HepG2 (cell line): Measurements from ENCODE around the gene KRT40. TPM values are rescaled to one million over a fixed set of nuclear protein-coding genes. Genes with fewer than 3 reads are reported as not detected.
A peak's percentile ranks its signal among the peaks of the same experiment; 100 is the strongest.

Experiments used
- ATAC-seq: fragments of 200-7000 bp; cut with Tn5 transposase; 3 replicates; pipeline ENCODE4 v1.9.1; 2020; ENCODE audit warnings: mild to moderate bottlenecking, moderate library complexity
- BruUV-seq: library from RNA; stranded (reverse); fragments of 400-500 nt; replicated peaks from 2 replicates; lab custom pipeline; 2021; lab: Mats Ljungman, UMichigan
- CTCF ChIA-PET: fragments of 300-600 bp; formaldehyde crosslinking; extraction: SDS; loops from one replicate; lab custom pipeline; 2021; ENCODE audit warnings: low total read pairs, inconsistent platforms, low intra/inter-chr PET ratio; lab: Yijun Ruan, JAX
- POLR2A ChIA-PET: fragments of 350-600 bp; sonication (Branson Sonifier 250); formaldehyde crosslinking; loops from one replicate; lab custom pipeline; 2020; ENCODE audit warnings: antibody characterized with exemption, inconsistent platforms; lab: Yijun Ruan, JAX
- DNase-seq: peaks from one replicate; pipeline ENCODE4 v3.0.0-alpha.2; 2015; ENCODE audit warnings: low spot score
- FAIRE-seq: peaks from 3 replicates; lab custom pipeline; 2011; peaks lifted over from hg19 to GRCh38; lab: Jason Lieb, UNC
- H2AFZ ChIP-seq: one replicate; pipeline ENCODE4 v1.6.1; 2011; ENCODE audit warnings: low read length, inconsistent platforms
- H3K27ac ChIP-seq: fragments of 300-600 bp; 3 replicates; pipeline ENCODE4 v1.8.0; 2011; ENCODE audit warnings: mixed run types, mild to moderate bottlenecking, mixed read lengths, low read length, inconsistent platforms; ENCODE audit not compliant: insufficient read depth; ENCODE audit errors: extremely low read length
- H3K27me3 ChIP-seq, 2 experiments: fragments of 200-600 bp in 1 of 2; 2 replicates in 1 of 2; 3 replicates in 1 of 2; pipeline versions ENCODE4 v1.6.0 to v1.8.0; 2011; ENCODE audit warnings: low read length in 2 of 2, mild to moderate bottlenecking in 2 of 2, moderate library complexity in 2 of 2, inconsistent platforms in 1 of 2; ENCODE audit not compliant: insufficient read depth in 2 of 2, control insufficient read depth in 1 of 2
- H3K36me3 ChIP-seq, 2 experiments: fragments of 200-600 bp in 1 of 2; replicated peaks in 1 of 2; 2 replicates in 1 of 2; 3 replicates in 1 of 2; pipeline versions ENCODE4 v1.5.1 to v1.8.0; 2011; ENCODE audit warnings: low read length in 2 of 2, inconsistent platforms in 1 of 2; ENCODE audit not compliant: insufficient read depth in 2 of 2, control insufficient read depth in 1 of 2
- H3K4me1 ChIP-seq: 2 replicates; pipeline ENCODE4 v1.5.1; 2012; ENCODE audit warnings: low read length, inconsistent platforms; ENCODE audit not compliant: insufficient read depth
- H3K4me2 ChIP-seq: 2 replicates; pipeline ENCODE4 v1.6.0; 2011; ENCODE audit warnings: low read depth, low read length, inconsistent platforms
- H3K4me3 ChIP-seq, 3 experiments: fragments of 200-600 bp in 1 of 3; sonication (generic), shearing (Covaris generic) in 1 of 3; replicated peaks in 1 of 3; 2 replicates each; pipeline ENCODE4 v1.5.1; 2011 to 2016; ENCODE audit warnings: low read length in 3 of 3, inconsistent platforms in 2 of 3, low read depth in 2 of 3, mild to moderate bottlenecking in 2 of 3, control low read depth in 1 of 3, mixed read lengths in 1 of 3; ENCODE audit not compliant: insufficient read depth in 1 of 3
- H3K79me2 ChIP-seq: one replicate; pipeline ENCODE4 v1.6.1; 2011; ENCODE audit warnings: low read length, inconsistent platforms; ENCODE audit not compliant: insufficient read depth
- H3K9ac ChIP-seq: 2 replicates; pipeline ENCODE4 v1.6.0; 2011; ENCODE audit warnings: mild to moderate bottlenecking, low read depth, low read length, inconsistent platforms; ENCODE audit not compliant: insufficient read depth
- H3K9me3 ChIP-seq: 2 replicates; pipeline ENCODE4 v1.5.1; 2012; ENCODE audit warnings: mild to moderate bottlenecking, low read length
- H4K20me1 ChIP-seq: 2 replicates; pipeline ENCODE4 v1.6.0; 2011; ENCODE audit warnings: inconsistent platforms, mild to moderate bottlenecking, low read length, moderate library complexity; ENCODE audit not compliant: insufficient read depth
- CREM ChIP-seq, 2 experiments: sonication (generic) in 1 of 2; formaldehyde crosslinking in 1 of 2; IDR thresholded peaks; 2 replicates each; pipeline versions ENCODE4 v1.4.0 to v1.6.1; 2016 to 2020; ENCODE audit warnings: antibody characterized with exemption in 1 of 2, mild to moderate bottlenecking in 1 of 2, missing genetic modification reagents in 1 of 2
- GFI1 ChIP-seq: sonication (generic); formaldehyde crosslinking; IDR thresholded peaks from 2 replicates; pipeline ENCODE4 v1.5.0; 2020; ENCODE audit warnings: missing genetic modification reagents, mild to moderate bottlenecking, borderline replicate concordance
- GMEB2 ChIP-seq: IDR thresholded peaks from 2 replicates; pipeline ENCODE4 v1.6.1; 2016; ENCODE audit warnings: missing biosample characterization, missing genetic modification reagents, low read depth
- NFE2 ChIP-seq: sonication (generic); formaldehyde crosslinking; IDR thresholded peaks from 2 replicates; pipeline ENCODE4 v1.4.0; 2020; ENCODE audit warnings: missing genetic modification reagents
- NFKB2 ChIP-seq: sonication (generic); formaldehyde crosslinking; IDR thresholded peaks from 2 replicates; pipeline ENCODE4 v1.4.0; 2020; ENCODE audit warnings: missing genetic modification reagents, borderline replicate concordance
- PCBP2 ChIP-seq: fragments of 200-400 bp; formaldehyde crosslinking; optimal IDR thresholded peaks from 2 replicates; pipeline ENCODE3; 2018; ENCODE audit warnings: low read length, low read depth; ENCODE audit not compliant: poor library complexity, severe bottlenecking
- PHF20 ChIP-seq: sonication (generic); formaldehyde crosslinking; IDR thresholded peaks from 2 replicates; pipeline ENCODE4 v1.5.0; 2020; ENCODE audit warnings: mild to moderate bottlenecking, missing genetic modification reagents
- SETDB1 ChIP-seq: sonication (generic); formaldehyde crosslinking; IDR thresholded peaks from 2 replicates; pipeline ENCODE4 v1.5.1; 2020; ENCODE audit warnings: missing genetic modification reagents, mild to moderate bottlenecking, borderline replicate concordance
- TEAD3 ChIP-seq: optimal IDR thresholded peaks from 2 replicates; pipeline ENCODE3; 2016; ENCODE audit warnings: borderline replicate concordance
- ZNF629 ChIP-seq: sonication (generic); formaldehyde crosslinking; conservative IDR thresholded peaks from 2 replicates; pipeline ENCODE4 v1.5.0; 2020; ENCODE audit warnings: missing genetic modification reagents
- ZNF720 ChIP-seq: sonication (generic); formaldehyde crosslinking; IDR thresholded peaks from 2 replicates; pipeline ENCODE4 v1.4.0; 2020; ENCODE audit warnings: missing genetic modification reagents
- ZSCAN30 ChIP-seq: sonication (generic); formaldehyde crosslinking; IDR thresholded peaks from 2 replicates; pipeline ENCODE4 v1.5.0; 2020; ENCODE audit warnings: mild to moderate bottlenecking, missing genetic modification reagents
- WGBS: methylation state at CpG from one replicate; pipeline ENCODE4 v1.1.6; 2017; ENCODE audit warnings: low lambda C conversion rate; 5-methylcytosine and 5-hydroxymethylcytosine counted together
- in situ Hi-C: cut with HindIII; loops from 2 replicates; pipeline ENCODE4 v1.10.0; 2017; ENCODE audit warnings: low pct_unique_long_range_greater_than_20kb; ENCODE audit not compliant: extremely low pct_ligation_motif_present
- intact Hi-C: fragments of 100-400 bp; cut with micrococcal nuclease; formaldehyde crosslinking; loops from one replicate; pipeline ENCODE4 v1.10.0; 2022; ENCODE audit not compliant: unreplicated experiment
- polyA plus RNA-seq, 8 experiments: library from polyadenylated mRNA; depleted of rRNA in 3 of 8; stranded (reverse) in 7 of 8; unstranded in 1 of 8; fragments of >200 nt; fragmentation: Illumina TruSeq in 4 of 8; extraction: Trizol in 4 of 8; gene quantifications; 2 replicates each; pipeline versions ENCODE4 v1.2.1 to v1.2.3, GENCODE V29; 2011 to 2016; ENCODE audit warnings: low read depth in 4 of 8, missing spikeins in 1 of 8, mixed read lengths in 1 of 8; ENCODE audit not compliant: insufficient read depth in 1 of 8
- total RNA-seq, 5 experiments: library from RNA; depleted of rRNA; stranded (reverse); fragments of >200 nt; fragmentation: Illumina TruSeq; extraction: Trizol; gene quantifications; 2 replicates each; pipeline ENCODE4 v1.2.3, GENCODE V29; 2016; ENCODE audit warnings: low read depth in 1 of 5

Gene KRT40
- total and polyA plus RNA-seq, 2 of the 13 experiments (the other 11 are each of a cell fraction or from before 2014, with no cell fraction given): not detected

DNA sequence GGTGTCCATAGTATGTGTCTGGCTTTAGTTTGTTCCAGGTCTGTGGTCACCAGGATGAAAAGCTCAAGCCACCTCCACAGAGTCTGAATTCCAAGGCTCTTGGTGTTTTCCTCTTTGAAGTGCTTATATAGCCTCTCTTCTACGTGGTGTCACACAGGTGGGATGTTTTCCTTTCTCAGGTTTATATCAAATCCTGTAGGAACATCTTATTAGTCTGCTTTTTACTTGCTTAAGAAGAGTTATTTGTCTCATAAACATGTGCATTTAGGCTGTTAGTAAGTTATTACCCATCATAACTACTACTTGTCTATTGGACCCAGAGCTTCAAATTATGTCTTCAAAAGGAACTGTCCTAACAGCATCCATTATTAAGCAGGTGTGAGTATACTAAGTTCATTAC, 17.3 kb downstream of the KRT40 start, which contains the start of gene KRT39:
Gene KRT39 (minus strand): TSS at position 101 of the 400 bp plus-strand sequence. CDS start 92 bp downstream, at position 9.
- no peak for TF ChIP-seq ZNF720 (CRISPR knock-in tag)
- TF ChIP-seq GMEB2 (CRISPR knock-in tag): no peak
- no peak for TF ChIP-seq NFE2 (CRISPR knock-in tag)
- no peak for TF ChIP-seq NFKB2 (CRISPR knock-in tag)
- no peak for TF ChIP-seq ZSCAN30 (CRISPR knock-in tag)
- no peak for TF ChIP-seq ZNF629 (CRISPR knock-in tag)
- no peak for TF ChIP-seq TEAD3 (CRISPR knock-in tag)
- no peak for TF ChIP-seq PCBP2
- TF ChIP-seq SETDB1 (CRISPR knock-in tag): no peak
- TF ChIP-seq GFI1 (CRISPR knock-in tag): no peak
- no peak for TF ChIP-seq CREM (IDR thresholded peaks at IDR 0.05)
- TF ChIP-seq CREM (CRISPR knock-in tag; IDR thresholded peaks at IDR 0.05): no peak
- TF ChIP-seq PHF20 (CRISPR knock-in tag): no peak
- 29% methylated on average over 1 of the region's 1 CpG for WGBS
- FAIRE-seq (no peak), DNase-seq (no peak), ATAC-seq (peak; percentile 23; the same call in 1 of the 3 replicates)
- ChIA-PET CTCF (no interaction called here), POLR2A (no interaction called here)
- no TSS peak for BruUV-seq
- H3K36me3 ChIP-seq: no peaks in the 10 kb centered on the region
- peaks cover 9% of the 10 kb centered on the region for H3K4me1 ChIP-seq
- H3K9me3 ChIP-seq: 0 out of 2 replicates have a peak, but pooled peaks cover 6% of the 10 kb centered on the region
- H3K9ac ChIP-seq: no peak within 1 kb of the TSS
- no peaks in the 10 kb centered on the region for H4K20me1 ChIP-seq
- no peaks in the 10 kb centered on the region for H3K27me3 ChIP-seq
- H2AFZ ChIP-seq: no peak within 1 kb of the TSS
- H3K4me3 ChIP-seq: no peak within 1 kb of the TSS
- in situ Hi-C loops: no loop called here
- no peak within 1 kb of the TSS for H3K27ac ChIP-seq
- no peaks in the 10 kb centered on the region for H3K79me2 ChIP-seq
- H3K4me2 ChIP-seq: no peak within 1 kb of the TSS
- intact Hi-C loops: no loop called here
